Cardiac muscle cell (in vitro differentiated cells and primary cell): ENCODE measurements around the gene COQ2. TPM values are rescaled to one million over a fixed set of nuclear protein-coding genes. Genes with fewer than 3 reads are reported as not detected.

Experiments used
- DNase-seq, 2 donors: peaks; one replicate each; pipeline versions ENCODE4 v3.0.0 to v3.0.0-alpha.2; 2010 to 2017; ENCODE audit warnings: low read depth in 1 of 2, low spot score in 1 of 2
- H3K27ac ChIP-seq: fragments of 200-600 bp; sonication (generic); 2 replicates; pipeline ENCODE4 v1.5.1; 2016
- H3K27me3 ChIP-seq: fragments of 200-600 bp; sonication (generic); 2 replicates; pipeline ENCODE4 v1.6.0; 2016; ENCODE audit warnings: control low read depth
- H3K36me3 ChIP-seq: fragments of 200-600 bp; sonication (generic); 2 replicates; pipeline ENCODE4 v1.5.1; 2016; ENCODE audit warnings: control low read depth
- H3K4me1 ChIP-seq: fragments of 200-600 bp; sonication (generic); 2 replicates; pipeline ENCODE4 v1.8.1; 2017; ENCODE audit warnings: low read depth, mild to moderate bottlenecking, mixed run types
- H3K4me3 ChIP-seq: fragments of 200-600 bp; sonication (generic); 2 replicates; pipeline ENCODE4 v1.5.1; 2016; ENCODE audit warnings: mild to moderate bottlenecking
- H3K9me3 ChIP-seq: fragments of 200-600 bp; sonication (generic); 2 replicates; pipeline ENCODE4 v1.5.1; 2017; ENCODE audit warnings: low read depth, mild to moderate bottlenecking, control low read depth
- polyA plus RNA-seq: library from polyadenylated mRNA; unstranded; fragments of >200 nt; fragmentation: Nextera tagmentation; extraction: Ambion mirVana; gene quantifications from 2 replicates; pipeline ENCODE4 v1.2.1, GENCODE V29; 2016
- total RNA-seq: library from RNA; depleted of rRNA; stranded (reverse); fragments of >200 nt; gene quantifications from 2 replicates; pipeline ENCODE4 v1.2.3, GENCODE V29; 2016
- TF ChIP-seq, protein P1 (sequence below): IDR thresholded peaks from 2 replicates; pipeline ENCODE4 v1.5.1; 2012; ENCODE audit warnings: low read depth, mild to moderate bottlenecking, low read length

The COQ2 gene
- total and polyA plus RNA-seq, 2 experiments from 2014 or later: 6.1 to 20.0 TPM

- Histone ChIP-seq H3K27me3 (no peaks in the 10 kb centered on the region), H3K4me3 (no peak overlapping the region), H3K4me1 (no peaks in the 10 kb centered on the region), H3K36me3 (no peaks in the 10 kb centered on the region), H3K9me3 (no peaks in the 10 kb centered on the region), H3K27ac (no peak overlapping the region)
- TF ChIP-seq, protein P1, sequence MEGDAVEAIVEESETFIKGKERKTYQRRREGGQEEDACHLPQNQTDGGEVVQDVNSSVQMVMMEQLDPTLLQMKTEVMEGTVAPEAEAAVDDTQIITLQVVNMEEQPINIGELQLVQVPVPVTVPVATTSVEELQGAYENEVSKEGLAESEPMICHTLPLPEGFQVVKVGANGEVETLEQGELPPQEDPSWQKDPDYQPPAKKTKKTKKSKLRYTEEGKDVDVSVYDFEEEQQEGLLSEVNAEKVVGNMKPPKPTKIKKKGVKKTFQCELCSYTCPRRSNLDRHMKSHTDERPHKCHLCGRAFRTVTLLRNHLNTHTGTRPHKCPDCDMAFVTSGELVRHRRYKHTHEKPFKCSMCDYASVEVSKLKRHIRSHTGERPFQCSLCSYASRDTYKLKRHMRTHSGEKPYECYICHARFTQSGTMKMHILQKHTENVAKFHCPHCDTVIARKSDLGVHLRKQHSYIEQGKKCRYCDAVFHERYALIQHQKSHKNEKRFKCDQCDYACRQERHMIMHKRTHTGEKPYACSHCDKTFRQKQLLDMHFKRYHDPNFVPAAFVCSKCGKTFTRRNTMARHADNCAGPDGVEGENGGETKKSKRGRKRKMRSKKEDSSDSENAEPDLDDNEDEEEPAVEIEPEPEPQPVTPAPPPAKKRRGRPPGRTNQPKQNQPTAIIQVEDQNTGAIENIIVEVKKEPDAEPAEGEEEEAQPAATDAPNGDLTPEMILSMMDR: no peak
- DNase-seq: no peak
Observed at GRCh38 chr4:83251447-83251830, 33.2 kb downstream of the COQ2 start.

GRCh38 chr4:83250687-83251446, 33.7 kb downstream of the COQ2 start:
- no peaks in the 10 kb centered on the region for H3K9me3 ChIP-seq
- TF ChIP-seq, protein P1: no peak
- DNase-seq: peak in 1 of 2 donors; percentile 13
- H3K27me3 ChIP-seq: no peaks in the 10 kb centered on the region
- no peaks in the 10 kb centered on the region for H3K36me3 ChIP-seq
- no peaks in the 10 kb centered on the region for H3K4me1 ChIP-seq
- no peak overlapping the region for H3K27ac ChIP-seq
- no peak overlapping the region for H3K4me3 ChIP-seq

GRCh38 chr4:83248486-83248885, 36.1 kb downstream of the COQ2 start:
- TF ChIP-seq, protein P1: no peak
- Histone ChIP-seq H3K36me3 (no peaks in the 10 kb centered on the region), H3K27ac (no peak overlapping the region), H3K4me3 (no peak overlapping the region), H3K27me3 (no peaks in the 10 kb centered on the region), H3K4me1 (no peaks in the 10 kb centered on the region), H3K9me3 (no peaks in the 10 kb centered on the region)
- DNase-seq: no peak

GRCh38 chr4:83247415-83248357, 36.9 kb downstream of the COQ2 start:
- TF ChIP-seq, protein P1: no peak
- no peak overlapping the region for H3K4me3 ChIP-seq
- no peak for DNase-seq

DNA sequence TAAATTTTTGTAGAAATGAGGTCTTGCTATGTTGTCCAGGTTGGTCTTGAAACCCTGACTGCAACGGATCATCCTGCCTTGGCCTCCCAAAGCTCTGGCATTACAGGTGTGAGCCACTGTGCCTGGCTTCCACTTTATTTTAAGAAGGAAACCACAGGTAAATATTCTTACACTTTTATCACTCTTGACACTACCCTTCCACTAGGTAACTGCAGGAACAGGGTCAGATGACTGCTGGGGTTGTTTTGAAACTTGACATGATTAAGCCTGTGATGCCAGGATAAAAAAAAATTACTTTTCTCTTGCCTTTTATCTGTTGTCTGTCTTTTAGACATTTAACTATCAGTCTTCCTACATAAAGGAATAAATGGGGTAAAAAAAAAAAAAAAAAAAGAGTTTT, 43.5 kb downstream of the COQ2 start:
- no peak overlapping the region for H3K4me3 ChIP-seq
- H3K27ac ChIP-seq: no peak overlapping the region
- no peak for DNase-seq
- no peaks in the 10 kb centered on the region for H3K9me3 ChIP-seq
- H3K4me1 ChIP-seq: no peaks in the 10 kb centered on the region
- no peaks in the 10 kb centered on the region for H3K27me3 ChIP-seq
- H3K36me3 ChIP-seq: no peaks in the 10 kb centered on the region
- TF ChIP-seq, protein P1: no peak

More at GRCh38 chr4:83247415-83248357, 36.9 kb downstream of the COQ2 start:
- Histone ChIP-seq H3K27ac (no peak overlapping the region), H3K27me3 (no peaks in the 10 kb centered on the region), H3K9me3 (no peaks in the 10 kb centered on the region), H3K36me3 (no peaks in the 10 kb centered on the region), H3K4me1 (no peaks in the 10 kb centered on the region)
